RPMI8226 (cell line): ENCODE measurements around the gene KLHDC3.
"Not testable (repeated sequence)": the region's sequence is repeated elsewhere in the genome, so short reads cannot be mapped to it uniquely, and the experiment has no call there.

Experiments used
- DNase-seq: peaks from one replicate; pipeline ENCODE4 v3.0.0-alpha.2; 2015

Gene KLHDC3

GRCh38 chr6:43032326-43032725 is 18.3 kb downstream of the KLHDC3 start:
- no peak for DNase-seq

DNA sequence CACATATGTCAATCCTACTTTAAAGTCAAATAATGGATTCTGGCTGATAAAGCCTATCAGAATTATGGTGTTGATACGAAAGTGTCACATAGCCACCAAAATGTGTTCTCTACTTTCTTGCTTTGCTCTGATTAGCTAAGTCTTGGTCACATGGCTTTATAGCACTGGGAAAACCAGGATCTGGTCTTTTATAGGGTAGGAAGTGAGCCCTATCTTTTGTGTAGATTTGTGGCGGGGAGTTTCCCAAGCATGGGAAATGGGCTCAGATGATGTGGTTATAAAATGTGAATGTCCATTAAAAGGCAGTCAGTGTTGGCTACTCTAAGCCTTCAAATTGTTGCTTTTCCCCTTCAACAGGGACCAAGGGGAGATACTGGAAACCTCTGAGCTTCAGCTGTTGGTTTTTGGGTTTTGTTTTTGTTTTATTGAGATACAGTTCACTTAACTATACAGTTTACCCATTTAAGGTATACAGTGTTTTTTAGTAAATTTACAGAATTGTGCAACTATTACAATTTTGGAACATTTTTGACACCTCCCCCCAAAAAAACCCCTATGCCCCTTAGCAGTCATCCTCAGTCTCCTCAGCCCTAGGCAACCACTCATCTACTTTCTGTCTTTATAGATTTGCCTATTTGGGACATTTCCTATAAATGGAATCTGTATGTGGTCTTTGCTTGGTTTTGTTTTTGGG is 19.6 kb downstream of the KLHDC3 start:
- no peak for DNase-seq

- DNase-seq: no peak
These were observed 20.1 kb downstream of the KLHDC3 start for GRCh38 chr6:43034190-43034525.

GRCh38 chr6:43035495-43036194 is 21.6 kb downstream of the KLHDC3 start:
- no peak for DNase-seq

- no peak for DNase-seq
These were observed 22.7 kb downstream of the KLHDC3 start for GRCh38 chr6:43036712-43037111.

DNA sequence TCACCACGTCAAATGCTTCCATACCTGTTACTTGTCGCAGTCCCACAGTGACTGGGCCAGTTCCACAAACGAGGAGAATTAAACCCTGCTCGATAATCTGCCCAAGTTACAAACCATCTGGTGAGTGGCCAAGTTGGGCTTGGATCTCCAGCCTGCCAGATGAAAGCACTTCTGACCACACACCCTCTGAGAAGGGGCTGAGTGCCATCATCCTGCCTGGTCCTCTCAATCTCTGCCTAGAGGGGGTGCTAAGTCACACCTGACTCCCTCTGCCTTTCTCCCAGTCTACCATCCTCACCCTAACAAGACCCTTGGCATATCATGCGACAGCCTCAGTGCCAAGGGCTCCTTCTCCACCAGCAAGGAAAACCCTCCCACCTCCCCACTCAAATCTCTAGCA is 23.1 kb downstream of the KLHDC3 start:
- DNase-seq: no peak

GRCh38 chr6:43037706-43038105 is 23.7 kb downstream of the KLHDC3 start:
- DNase-seq: no peak

- no peak for DNase-seq
These were observed 24.7 kb downstream of the KLHDC3 start for GRCh38 chr6:43038727-43039126.

- DNase-seq: no peak
These were observed 26.7 kb downstream of the KLHDC3 start for GRCh38 chr6:43040542-43041257.

DNA sequence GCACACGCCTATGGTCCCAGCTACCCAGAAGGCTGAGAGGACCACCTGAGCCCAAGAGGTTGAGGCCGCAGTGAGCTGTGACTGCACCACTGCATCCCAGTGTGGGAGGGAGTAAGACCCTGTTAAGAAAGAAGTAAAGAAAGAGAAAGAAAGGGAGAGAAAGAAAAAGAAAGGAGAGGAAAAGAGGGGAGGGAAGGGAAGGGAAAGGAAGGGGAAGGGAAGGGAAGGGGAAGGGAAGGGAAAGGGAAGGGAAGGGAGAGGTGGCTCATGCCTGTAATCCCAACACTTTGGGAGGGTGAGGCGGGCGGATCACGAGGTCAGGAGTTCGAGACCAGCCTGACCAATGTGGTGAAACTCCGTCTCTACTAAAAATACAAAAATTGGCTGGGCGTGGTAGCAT is 27.4 kb downstream of the KLHDC3 start:
- not testable (repeated sequence) for DNase-seq

- no peak for DNase-seq
These were observed 29.3 kb downstream of the KLHDC3 start for GRCh38 chr6:43043310-43043709.

- DNase-seq: no peak
These were observed 31.4 kb downstream of the KLHDC3 start for GRCh38 chr6:43045371-43045930.

DNA sequence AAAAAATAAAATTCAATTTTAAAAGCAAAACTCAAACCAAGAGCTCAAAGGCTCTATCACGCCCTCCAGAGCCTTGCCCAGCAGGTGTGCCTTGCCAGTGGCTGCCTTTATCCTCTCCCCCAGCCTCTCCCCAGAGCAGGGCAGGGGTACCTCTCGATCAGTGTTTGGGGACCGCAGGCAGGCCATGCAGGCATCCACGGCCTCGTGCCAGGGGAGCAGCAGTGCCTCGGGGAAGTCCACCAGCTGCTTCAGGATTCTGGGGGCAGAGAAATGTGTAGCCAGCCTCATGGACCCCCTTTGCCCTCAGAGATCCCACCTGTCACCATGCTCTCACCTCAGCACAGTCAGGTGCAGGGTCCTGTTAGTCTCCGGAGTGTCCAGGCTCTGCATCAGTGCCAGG is 33.9 kb downstream of the KLHDC3 start:
- DNase-seq: no peak

GRCh38 chr6:43050981-43051380 is 36.9 kb downstream of the KLHDC3 start:
- no peak for DNase-seq

DNA sequence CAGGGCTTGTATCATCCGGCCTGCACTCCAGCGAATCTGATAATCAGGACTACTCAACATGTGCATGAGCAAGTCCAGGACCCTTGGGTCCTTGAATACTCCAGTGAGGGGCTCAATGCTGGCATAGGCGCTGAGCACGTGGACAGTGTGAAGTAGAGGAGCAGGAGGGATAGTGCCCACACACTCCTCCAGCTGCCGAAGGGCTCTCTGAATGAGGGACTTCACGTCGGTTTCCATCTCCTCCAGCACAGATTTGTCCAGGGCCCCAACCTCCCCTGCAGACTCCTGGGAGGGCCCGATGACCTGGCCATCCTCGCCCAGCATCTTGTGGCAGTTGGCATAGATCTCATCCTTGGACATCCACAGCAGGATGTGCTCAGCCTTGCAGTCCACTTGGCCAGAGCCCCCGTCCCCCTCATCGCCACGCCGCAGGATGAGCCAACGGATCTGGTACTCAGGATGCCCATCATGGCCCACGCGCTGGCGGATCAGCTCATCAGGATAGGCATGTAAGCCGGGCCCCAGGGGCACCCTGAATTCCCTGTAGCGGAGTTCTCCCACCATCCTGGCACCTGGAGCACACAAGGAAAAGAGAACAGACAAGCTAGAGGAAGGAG is 38.3 kb downstream of the KLHDC3 start:
- no peak for DNase-seq

DNA sequence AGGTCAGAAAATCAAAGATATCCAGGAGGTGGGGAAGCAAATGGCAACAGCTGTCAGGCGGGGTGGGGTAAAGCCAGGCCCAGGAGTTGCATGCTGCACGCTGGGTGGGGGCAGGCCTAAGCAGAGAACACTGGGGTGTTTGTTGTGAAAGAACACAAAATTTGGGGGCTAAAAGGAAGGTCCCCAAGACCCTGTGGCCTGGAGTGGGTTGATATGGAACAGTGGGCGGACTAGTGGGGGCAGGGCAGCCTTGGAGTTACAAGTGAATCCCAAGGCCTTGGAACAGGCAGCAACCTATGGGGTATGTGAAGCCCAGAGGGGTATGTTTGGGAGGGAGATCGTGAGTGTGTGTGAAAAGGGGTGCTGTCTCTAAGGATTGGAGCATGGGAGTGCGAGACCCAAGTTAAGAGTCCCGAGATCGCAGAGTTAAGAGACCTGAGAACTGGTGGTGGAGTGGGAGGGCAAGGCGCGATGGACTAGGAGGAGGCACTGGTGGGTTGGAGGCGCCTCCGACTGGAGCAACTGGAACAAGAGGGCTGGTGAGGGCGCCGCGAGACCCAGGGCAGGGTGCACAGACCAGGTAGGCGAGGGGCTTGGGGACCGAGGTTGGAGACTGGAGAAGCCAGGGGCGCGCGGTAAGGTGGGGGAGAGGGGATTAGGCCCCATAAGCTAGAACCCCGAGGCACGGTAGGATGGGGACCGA is 38.9 kb downstream of the KLHDC3 start:
- peak; percentile 45 for DNase-seq

GRCh38 chr6:43053545-43054205 is 39.6 kb downstream of the KLHDC3 start, which contains the start of gene CUL7:
Gene CUL7, minus strand, starts transcription at chr6:43053851. Its CDS starts 1,063 bp downstream, at chr6:43052788.
- DNase-seq: peak; percentile 95

GRCh38 chr6:43054206-43054943 is 40.3 kb downstream of the KLHDC3 start:
- no peak for DNase-seq

DNA sequence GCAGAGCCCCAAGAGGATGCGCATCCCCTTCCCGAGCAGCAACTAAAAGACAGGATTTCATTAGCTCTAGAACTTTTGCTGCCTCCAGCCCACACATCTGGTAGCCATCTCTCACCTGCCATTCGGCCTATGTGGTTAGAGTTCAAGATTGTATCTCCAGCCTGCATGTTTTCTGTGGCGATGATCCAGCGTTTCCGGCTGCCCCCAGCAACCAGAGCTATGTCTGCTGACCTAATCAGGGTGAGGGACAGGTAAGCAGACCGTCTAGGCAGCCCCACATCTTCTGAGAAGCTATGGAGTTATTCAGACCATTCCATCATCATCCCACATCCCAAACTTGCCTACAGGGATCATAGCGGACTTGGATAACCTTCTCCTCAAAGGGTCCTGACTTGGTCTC is 41.9 kb downstream of the KLHDC3 start:
- DNase-seq: no peak

DNA sequence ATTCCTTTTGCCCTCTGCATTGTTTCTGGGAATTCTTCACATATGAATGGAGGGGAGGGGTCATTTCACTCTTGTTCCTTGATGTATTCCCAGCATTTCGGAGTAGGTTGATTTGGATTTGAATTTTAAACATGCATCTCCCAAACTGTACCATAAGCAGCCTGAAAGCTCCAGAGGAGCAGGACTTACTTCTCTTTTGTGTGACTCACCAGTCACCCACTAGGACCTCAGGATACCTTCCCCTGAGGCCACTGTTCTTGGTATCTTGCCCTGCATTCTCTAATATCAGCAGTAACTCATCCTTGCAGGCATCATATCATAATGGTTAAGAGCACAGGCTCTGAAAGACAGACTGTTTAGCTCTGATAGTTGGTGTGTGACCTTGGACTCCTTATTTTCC is 44.5 kb downstream of the KLHDC3 start:
- DNase-seq: no peak
